K562 treated with DMSO at 1 percent for 4 hours (cell line): ENCODE measurements around the gene CYP11A1. TPM values are rescaled to one million over a fixed set of nuclear protein-coding genes. Genes with fewer than 3 reads are reported as not detected.

Experiments used
- total RNA-seq: library from RNA; unstranded; fragments of 300-600 nt; gene quantifications from 2 replicates; pipeline ENCODE4 v1.2.3, GENCODE V29; 2022; ENCODE audit not compliant: insufficient read depth

Gene CYP11A1
- not detected in 2 replicates for total RNA-seq

GRCh38 chr15:74367296-74367854 is at the start of gene CYP11A1:
Gene CYP11A1 (minus strand): TSS chr15:74367646. CDS start chr15:74367585, 61 bp downstream.

Other genes with a start within 250 kb of the CYP11A1 start
- gene ISLR2, start 237.1 kb downstream of the CYP11A1 start, total RNA-seq, result not detected in 2 replicates
- not detected in 2 replicates for gene ISLR, start 193.9 kb downstream of the CYP11A1 start, total RNA-seq
- not detected in 2 replicates for gene STRA6, start 164.9 kb downstream of the CYP11A1 start, total RNA-seq
- not detected in 2 replicates for gene CCDC33, start 131.3 kb downstream of the CYP11A1 start, total RNA-seq
- 17.8 and 22.8 TPM in 2 replicates for gene SEMA7A, start 66.3 kb upstream of the CYP11A1 start, total RNA-seq
- 50.7 and 59.5 TPM in 2 replicates for gene UBL7, start 93.5 kb upstream of the CYP11A1 start, total RNA-seq
- 26.6 and 31.8 TPM in 2 replicates for gene ARID3B, start 173.6 kb upstream of the CYP11A1 start, total RNA-seq
- gene CLK3, start 248.2 kb upstream of the CYP11A1 start, total RNA-seq, result 91.1 and 98.4 TPM in 2 replicates